C4-2B (cell line): Measurements from ENCODE around the gene SH3GL1.

ENCODE experiments used
- ZFX ChIP-seq: fragments of 450-650 bp; IDR thresholded peaks from 2 replicates; pipeline ENCODE4 v1.6.1; 2017
- TF ChIP-seq, protein P1 (sequence below): fragments of 450-650 bp; conservative IDR thresholded peaks from 2 replicates; pipeline ENCODE4 v1.5.1; 2017; ENCODE audit warnings: mild to moderate bottlenecking

DNA sequence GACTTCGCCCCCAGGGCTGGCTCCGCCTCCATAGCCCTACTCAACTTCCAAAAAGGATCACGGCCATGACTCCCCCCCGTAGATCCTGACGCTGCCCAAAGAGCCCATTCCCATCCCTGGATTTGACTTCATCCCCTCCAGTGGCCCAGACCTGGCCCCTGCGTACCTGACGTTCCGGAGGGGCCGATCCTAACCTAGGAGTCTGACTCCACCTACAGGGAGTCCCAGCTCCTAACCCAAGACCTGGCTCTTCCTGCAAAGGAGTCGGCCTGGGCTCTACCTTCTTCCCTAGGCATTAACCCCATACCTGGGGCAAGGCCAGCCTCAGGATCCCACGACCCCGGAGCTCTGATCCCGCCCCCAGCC, 72.5 kb downstream of the SH3GL1 start:
- TF ChIP-seq, protein P1, sequence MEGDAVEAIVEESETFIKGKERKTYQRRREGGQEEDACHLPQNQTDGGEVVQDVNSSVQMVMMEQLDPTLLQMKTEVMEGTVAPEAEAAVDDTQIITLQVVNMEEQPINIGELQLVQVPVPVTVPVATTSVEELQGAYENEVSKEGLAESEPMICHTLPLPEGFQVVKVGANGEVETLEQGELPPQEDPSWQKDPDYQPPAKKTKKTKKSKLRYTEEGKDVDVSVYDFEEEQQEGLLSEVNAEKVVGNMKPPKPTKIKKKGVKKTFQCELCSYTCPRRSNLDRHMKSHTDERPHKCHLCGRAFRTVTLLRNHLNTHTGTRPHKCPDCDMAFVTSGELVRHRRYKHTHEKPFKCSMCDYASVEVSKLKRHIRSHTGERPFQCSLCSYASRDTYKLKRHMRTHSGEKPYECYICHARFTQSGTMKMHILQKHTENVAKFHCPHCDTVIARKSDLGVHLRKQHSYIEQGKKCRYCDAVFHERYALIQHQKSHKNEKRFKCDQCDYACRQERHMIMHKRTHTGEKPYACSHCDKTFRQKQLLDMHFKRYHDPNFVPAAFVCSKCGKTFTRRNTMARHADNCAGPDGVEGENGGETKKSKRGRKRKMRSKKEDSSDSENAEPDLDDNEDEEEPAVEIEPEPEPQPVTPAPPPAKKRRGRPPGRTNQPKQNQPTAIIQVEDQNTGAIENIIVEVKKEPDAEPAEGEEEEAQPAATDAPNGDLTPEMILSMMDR = no peak
- no peak for TF ChIP-seq ZFX
